Measurements from ENCODE around the gene PTAFR.

Gene PTAFR

DNA sequence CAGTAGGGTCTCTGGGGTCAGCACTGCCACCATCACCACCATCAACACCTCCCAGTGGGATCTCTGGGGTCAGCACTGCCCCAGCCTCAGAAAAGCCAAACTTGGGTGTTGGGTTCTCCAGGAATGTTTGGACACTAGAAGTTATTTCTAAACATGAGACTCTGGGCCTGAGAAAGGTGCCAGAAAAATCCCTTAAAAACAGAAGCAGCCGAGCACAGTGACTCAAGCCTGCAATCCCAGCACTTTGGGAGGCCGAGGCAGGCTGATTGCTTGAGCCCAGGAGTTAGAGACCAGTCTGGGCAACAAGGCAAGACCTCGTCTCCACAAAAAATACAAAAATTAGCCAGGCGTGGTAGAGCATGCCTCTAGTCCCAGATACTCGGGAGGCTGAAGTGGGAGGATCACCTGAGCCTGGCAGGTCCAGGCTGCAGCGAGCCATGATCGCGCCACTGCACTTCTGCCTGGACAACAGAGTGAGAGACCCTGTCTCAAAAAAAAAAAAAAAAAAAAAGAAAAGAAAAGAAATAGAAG is 470 bp downstream of the PTAFR start:
- no peak for DNase-seq

DNA sequence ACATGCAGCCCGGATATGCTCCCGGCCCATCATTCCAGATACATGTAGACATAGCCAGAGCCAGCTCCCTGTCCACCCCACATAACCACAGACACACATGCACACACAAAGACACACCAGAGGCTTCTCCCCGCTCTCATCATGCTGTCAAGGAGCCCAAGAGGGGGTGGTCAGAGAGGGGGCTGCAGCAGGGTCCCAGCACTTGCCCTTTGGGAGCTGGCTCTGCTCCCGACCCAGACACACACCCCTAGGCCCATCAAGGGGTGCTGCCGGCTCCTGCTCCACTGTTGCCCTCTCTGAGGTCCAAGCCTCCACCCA is 2.6 kb downstream of the PTAFR start:
- DNase-seq: no peak

GRCh38 chr1:28173151-28173979 is 3.1 kb downstream of the PTAFR start:
- no peak for DNase-seq

GRCh38 chr1:28172713-28173150 is 3.8 kb downstream of the PTAFR start:
- DNase-seq: no peak

DNA sequence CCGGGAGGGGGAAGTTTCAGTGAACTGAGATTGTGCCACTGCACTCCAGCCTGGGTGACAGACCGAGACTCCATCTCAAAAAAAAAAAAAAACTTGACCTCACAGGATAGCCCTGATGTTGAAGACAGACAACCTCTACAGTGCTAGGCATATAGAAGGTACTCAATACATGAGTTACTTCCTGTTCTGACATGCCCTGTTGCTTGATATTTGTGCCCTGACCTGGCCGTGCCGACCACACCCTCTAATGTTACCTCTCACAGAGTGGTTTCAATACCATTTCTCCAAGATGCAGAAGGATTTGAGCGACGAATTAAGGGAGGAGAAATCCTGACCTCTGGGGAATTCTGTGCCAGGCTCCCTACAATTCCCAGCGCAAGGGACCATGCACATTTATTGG is 5.2 kb downstream of the PTAFR start:
- DNase-seq: no peak

DNA sequence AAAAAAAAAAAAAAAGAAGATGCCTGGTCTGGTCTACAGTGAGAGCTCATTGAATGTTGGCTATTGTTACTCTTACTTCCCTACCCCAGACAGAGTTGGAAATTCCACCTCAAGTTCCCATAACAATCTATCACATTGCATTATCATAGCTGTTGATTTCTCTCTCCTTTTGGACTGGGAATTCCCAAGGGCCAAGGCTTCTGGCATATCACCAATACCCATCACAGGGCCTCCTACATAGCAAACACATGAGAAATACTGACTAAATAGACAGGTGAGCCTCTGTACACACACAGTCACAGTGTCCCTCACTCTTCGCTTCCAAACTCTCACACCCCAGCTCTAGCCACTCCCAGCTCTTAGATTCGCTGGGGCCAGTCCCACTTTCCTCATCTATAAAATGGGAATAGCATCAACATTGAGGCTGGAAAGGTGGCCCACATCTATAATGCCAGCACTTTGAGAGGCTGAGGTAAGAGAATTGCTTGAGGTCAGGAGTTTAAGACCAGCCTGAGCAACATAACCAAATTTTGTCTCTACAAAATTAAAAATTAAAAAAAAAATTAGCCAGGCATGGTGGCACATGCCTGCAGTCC is 6.4 kb downstream of the PTAFR start:
- DNase-seq: no peak

DNA sequence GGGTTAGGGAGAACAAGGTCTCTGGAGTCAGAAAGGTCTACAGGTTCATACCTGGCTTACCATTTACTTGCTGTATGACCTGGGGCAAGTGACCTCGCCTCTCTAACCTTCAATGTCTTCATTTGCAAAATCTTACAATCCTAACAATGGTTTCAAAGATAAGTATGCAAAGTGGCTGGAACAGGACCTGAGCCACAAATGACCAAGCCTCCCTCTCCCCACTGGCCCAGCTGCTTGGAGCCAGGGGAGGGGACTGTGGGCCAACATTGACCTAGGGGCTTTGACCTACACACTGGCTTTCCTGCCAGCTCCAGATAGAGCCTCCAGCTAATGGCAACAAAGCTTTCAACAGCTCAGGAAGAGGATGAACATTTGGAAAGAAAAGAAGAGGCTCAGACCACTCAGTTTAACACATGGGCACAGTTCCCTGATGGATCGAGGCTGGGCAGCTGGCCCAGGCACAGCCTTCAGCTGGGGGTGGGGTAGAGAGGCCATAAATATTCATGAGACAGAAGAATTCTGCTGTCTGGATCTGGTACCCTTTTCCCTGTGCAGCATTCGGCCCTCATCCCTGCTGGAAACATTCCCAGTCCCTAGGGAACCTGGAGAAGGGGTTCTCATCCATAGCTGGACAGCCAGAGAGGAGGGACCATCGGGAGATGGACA is 12.9 kb downstream of the PTAFR start:
- DNase-seq: no peak

GRCh38 chr1:28162151-28162550 is 14.3 kb downstream of the PTAFR start:
- DNase-seq: no peak

DNA sequence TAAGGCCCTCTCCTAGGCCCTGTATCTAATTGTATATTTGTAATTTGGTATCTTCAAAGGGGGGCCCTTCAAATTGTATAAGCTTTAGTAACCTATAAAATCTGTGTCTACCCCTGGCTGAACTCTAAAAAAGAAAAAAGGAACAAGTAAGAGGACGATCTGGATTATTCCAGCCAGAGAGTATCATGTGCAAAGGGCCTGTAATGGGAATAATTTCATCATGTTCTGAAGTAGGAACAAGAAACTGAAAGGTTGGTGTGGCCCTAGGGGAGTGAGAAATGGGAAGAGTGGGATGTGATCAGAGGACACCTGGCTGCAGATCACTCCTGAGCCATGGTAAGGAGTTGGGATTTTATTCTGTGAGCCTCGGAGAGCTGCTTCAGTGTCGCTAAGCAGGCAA is 14.7 kb downstream of the PTAFR start:
- no peak for DNase-seq

DNA sequence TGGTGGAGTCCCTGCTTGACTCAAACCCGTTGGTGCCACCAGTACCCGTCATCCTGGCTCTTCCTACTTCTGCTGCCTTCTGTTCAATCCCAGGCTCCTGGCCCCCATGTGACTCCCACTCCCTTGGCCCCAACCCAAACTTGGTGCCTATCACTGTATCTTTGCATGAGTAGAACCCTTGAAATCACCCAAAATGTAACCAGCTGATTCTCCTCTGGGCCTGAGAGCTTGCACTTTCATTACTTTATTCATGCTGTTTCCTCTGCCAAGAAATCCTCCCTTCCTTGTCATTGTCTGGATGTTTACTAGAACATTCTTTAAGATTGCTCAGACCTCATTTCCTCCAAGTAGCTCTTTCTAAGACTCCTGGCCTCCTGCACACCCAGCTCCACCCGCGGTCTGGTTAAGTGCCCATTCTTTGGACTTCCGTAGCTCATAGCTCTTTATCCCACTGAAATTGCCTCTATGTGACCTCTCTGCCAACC is 15.7 kb downstream of the PTAFR start:
- no peak for DNase-seq

- DNase-seq: no peak
Measured at GRCh38 chr1:28159680-28160079, 16.8 kb downstream of the PTAFR start.

DNA sequence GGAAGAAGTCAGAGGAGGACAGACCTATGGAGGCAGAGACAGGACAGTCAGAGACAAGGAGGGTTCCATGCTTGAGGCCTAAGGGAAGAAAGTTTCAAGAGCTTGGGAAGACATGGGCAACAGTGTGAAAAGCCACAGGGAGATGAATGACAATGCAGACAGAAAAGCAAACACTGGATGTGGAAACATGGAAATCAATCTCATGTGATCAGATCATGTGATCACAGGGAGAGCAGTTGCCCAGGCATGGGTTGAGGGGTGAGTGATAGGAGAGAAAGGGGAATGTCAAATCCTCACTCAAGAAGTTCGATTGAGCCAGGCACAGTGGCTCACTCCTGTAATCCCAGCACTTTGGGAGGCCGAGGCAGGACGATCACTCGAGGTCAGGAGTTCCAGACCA is 17.2 kb downstream of the PTAFR start:
- DNase-seq: no peak

GRCh38 chr1:28157894-28158293 is 18.6 kb downstream of the PTAFR start:
- no peak for DNase-seq

DNA sequence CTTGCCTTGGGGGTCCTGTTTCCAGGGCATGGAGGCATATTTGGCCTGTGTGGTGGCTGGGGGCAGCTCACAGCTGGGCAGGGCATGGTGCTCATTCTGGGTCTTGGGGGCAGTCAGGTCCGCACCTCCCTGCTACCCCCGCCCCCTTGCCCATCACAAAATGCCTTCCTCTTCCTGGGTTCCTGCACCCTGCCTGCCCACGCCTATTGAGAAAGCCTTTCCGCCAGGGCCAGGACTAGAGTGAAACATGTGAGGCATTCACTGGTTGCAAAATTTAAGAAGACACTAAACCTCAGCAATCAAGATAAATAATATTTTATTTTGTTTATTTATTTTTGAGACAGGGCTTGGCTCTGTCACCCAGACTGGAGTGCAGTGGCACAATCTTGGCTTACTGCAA is 19.7 kb downstream of the PTAFR start:
- no peak for DNase-seq

GRCh38 chr1:28155628-28156027 is 20.9 kb downstream of the PTAFR start:
- no peak for DNase-seq

- no peak for DNase-seq
Measured at GRCh38 chr1:28154078-28154594, 22.4 kb downstream of the PTAFR start.

DNA sequence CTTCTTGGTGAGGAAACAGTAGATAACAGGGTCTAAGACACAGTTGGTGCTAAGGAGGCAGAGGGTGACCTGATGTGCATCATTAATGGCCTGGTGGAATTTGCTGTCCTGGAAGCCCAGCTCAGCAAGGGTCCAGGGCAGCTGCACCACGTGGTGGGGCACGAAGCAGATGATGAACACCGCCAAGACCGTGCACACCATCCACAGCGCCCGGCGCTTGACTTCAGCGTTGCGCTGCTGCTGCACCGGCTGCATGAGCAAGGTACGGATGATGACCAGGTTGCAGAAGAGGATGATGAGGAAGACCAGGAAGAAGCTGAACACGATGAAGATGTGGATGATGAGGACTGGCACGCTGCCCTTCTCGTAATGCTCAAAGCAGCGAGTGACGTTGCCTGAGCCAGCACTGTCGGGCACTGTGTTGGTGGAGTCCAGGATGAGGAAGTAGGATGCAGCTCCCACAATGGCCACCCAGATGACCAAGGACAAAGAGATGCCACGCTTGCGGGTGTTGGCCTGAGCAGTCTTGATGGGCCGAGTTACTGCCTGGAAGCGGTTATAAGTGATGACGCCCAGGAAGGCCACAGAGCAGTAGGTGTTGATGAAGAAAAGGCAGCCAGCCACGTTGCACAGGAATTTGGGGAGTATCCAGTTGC is 26.2 kb downstream of the PTAFR start:
- no peak for DNase-seq

DNA sequence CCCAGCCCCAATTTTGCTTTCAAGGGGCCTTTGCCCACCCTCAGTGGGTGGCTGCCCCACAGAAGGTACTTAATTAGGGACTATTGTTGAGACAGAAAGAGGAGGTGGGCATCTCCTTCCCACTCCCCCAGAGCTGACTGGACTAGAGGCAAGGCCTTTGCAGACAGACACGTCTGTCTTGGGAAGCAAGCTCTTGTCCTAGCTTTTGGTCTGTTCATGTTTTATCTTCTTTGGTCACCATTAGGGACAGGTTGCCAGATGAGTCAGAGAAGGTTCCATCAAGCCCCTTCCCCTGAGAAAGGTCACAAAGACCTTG is 27.7 kb downstream of the PTAFR start:
- no peak for DNase-seq

- no peak for DNase-seq
Measured at GRCh38 chr1:28147264-28148094, 29.0 kb downstream of the PTAFR start.

GRCh38 chr1:28145728-28146127 is 30.8 kb downstream of the PTAFR start:
- DNase-seq: no peak

DNA sequence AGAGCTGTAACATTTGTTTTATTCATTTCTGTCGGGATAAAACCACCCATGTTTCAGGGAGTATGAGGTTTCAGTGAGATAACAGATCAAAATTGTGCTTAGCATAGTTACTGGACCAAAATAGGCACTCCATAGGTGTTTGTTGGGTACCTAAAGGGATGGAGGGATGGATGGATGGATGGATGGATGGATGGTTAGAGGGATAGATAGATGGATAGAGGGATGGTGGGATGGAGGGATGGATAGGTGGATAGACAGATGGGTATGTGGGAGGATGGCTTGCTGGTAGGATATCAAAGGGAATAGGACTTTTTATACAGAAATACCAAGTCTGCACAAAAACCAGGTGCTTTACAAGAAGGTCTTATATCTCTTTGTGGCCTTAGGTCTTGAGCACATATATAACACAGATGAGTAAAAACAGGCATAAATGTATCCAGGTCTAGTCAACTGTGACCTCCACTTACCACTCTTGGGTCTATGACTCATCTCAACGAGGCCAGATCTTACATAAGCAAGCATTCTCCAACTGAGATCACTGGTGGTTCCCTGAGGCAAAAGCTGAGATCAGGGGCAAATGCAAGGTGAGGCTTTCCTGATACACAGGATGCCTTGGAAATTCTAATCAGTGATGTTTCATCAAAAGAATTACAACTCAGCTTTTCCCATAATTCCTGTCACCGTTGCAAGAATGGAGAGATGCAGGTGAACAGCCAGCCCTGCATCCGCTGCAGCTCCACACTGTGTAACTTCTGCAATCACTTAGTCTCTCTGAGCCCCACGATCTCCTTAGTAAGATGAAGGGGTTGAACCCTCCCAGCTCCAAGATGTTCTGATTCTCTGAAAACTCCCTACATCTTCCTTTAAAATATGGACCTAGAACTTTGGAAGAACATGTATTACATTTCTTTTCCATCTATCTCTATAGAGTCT is 32.0 kb downstream of the PTAFR start:
- no peak for DNase-seq
